HepG2 (cell line): ENCODE measurements around the gene PHACTR1. TPM values are rescaled to one million over a fixed set of nuclear protein-coding genes. Genes with fewer than 3 reads are reported as not detected.
"Not testable (repeated sequence)": the region's sequence is repeated elsewhere in the genome, so short reads cannot be mapped to it uniquely, and the experiment has no call there.

ENCODE experiments used
- ATAC-seq: fragments of 200-7000 bp; cut with Tn5 transposase; 3 replicates; pipeline ENCODE4 v1.9.1; 2020; ENCODE audit warnings: mild to moderate bottlenecking, moderate library complexity
- BruUV-seq: library from RNA; stranded (reverse); fragments of 400-500 nt; replicated peaks from 2 replicates; lab custom pipeline; 2021; lab: Mats Ljungman, UMichigan
- CTCF ChIA-PET: fragments of 300-600 bp; formaldehyde crosslinking; extraction: SDS; loops from one replicate; lab custom pipeline; 2021; ENCODE audit warnings: low total read pairs, inconsistent platforms, low intra/inter-chr PET ratio; lab: Yijun Ruan, JAX
- POLR2A ChIA-PET: fragments of 350-600 bp; sonication (Branson Sonifier 250); formaldehyde crosslinking; loops from one replicate; lab custom pipeline; 2020; ENCODE audit warnings: antibody characterized with exemption, inconsistent platforms; lab: Yijun Ruan, JAX
- DNase-seq: peaks from one replicate; pipeline ENCODE4 v3.0.0-alpha.2; 2015; ENCODE audit warnings: low spot score
- FAIRE-seq: peaks from 3 replicates; lab custom pipeline; 2011; peaks lifted over from hg19 to GRCh38; lab: Jason Lieb, UNC
- H2AFZ ChIP-seq: one replicate; pipeline ENCODE4 v1.6.1; 2011; ENCODE audit warnings: low read length, inconsistent platforms
- H3K27ac ChIP-seq: fragments of 300-600 bp; 3 replicates; pipeline ENCODE4 v1.8.0; 2011; ENCODE audit warnings: mixed run types, mild to moderate bottlenecking, mixed read lengths, low read length, inconsistent platforms; ENCODE audit not compliant: insufficient read depth; ENCODE audit errors: extremely low read length
- H3K27me3 ChIP-seq, 2 experiments: fragments of 200-600 bp in 1 of 2; 2 replicates in 1 of 2; 3 replicates in 1 of 2; pipeline versions ENCODE4 v1.6.0 to v1.8.0; 2011; ENCODE audit warnings: low read length in 2 of 2, mild to moderate bottlenecking in 2 of 2, moderate library complexity in 2 of 2, inconsistent platforms in 1 of 2; ENCODE audit not compliant: insufficient read depth in 2 of 2, control insufficient read depth in 1 of 2
- H3K36me3 ChIP-seq, 2 experiments: fragments of 200-600 bp in 1 of 2; replicated peaks in 1 of 2; 2 replicates in 1 of 2; 3 replicates in 1 of 2; pipeline versions ENCODE4 v1.5.1 to v1.8.0; 2011; ENCODE audit warnings: low read length in 2 of 2, inconsistent platforms in 1 of 2; ENCODE audit not compliant: insufficient read depth in 2 of 2, control insufficient read depth in 1 of 2
- H3K4me1 ChIP-seq: 2 replicates; pipeline ENCODE4 v1.5.1; 2012; ENCODE audit warnings: low read length, inconsistent platforms; ENCODE audit not compliant: insufficient read depth
- H3K4me2 ChIP-seq: 2 replicates; pipeline ENCODE4 v1.6.0; 2011; ENCODE audit warnings: low read depth, low read length, inconsistent platforms
- H3K4me3 ChIP-seq, 3 experiments: fragments of 200-600 bp in 1 of 3; sonication (generic), shearing (Covaris generic) in 1 of 3; replicated peaks in 1 of 3; 2 replicates each; pipeline ENCODE4 v1.5.1; 2011 to 2016; ENCODE audit warnings: low read length in 3 of 3, inconsistent platforms in 2 of 3, low read depth in 2 of 3, mild to moderate bottlenecking in 2 of 3, control low read depth in 1 of 3, mixed read lengths in 1 of 3; ENCODE audit not compliant: insufficient read depth in 1 of 3
- H3K79me2 ChIP-seq: one replicate; pipeline ENCODE4 v1.6.1; 2011; ENCODE audit warnings: low read length, inconsistent platforms; ENCODE audit not compliant: insufficient read depth
- H3K9ac ChIP-seq: 2 replicates; pipeline ENCODE4 v1.6.0; 2011; ENCODE audit warnings: mild to moderate bottlenecking, low read depth, low read length, inconsistent platforms; ENCODE audit not compliant: insufficient read depth
- H3K9me3 ChIP-seq: 2 replicates; pipeline ENCODE4 v1.5.1; 2012; ENCODE audit warnings: mild to moderate bottlenecking, low read length
- H4K20me1 ChIP-seq: 2 replicates; pipeline ENCODE4 v1.6.0; 2011; ENCODE audit warnings: inconsistent platforms, mild to moderate bottlenecking, low read length, moderate library complexity; ENCODE audit not compliant: insufficient read depth
- ATRX ChIP-seq: sonication (generic); formaldehyde crosslinking; IDR thresholded peaks from 2 replicates; pipeline ENCODE4 v1.4.0; 2020; ENCODE audit warnings: missing genetic modification reagents, borderline replicate concordance
- E2F5 ChIP-seq: sonication (generic); formaldehyde crosslinking; conservative IDR thresholded peaks from 2 replicates; pipeline ENCODE4 v1.4.0; 2020; ENCODE audit warnings: missing genetic modification reagents
- MAFK ChIP-seq, 2 experiments: IDR thresholded peaks in 1 of 2; conservative IDR thresholded peaks in 1 of 2; 2 replicates each; pipeline ENCODE4 v1.6.1; 2011; ENCODE audit warnings: improper control_type of control experiment in 2 of 2, low read length in 2 of 2
- NFE2 ChIP-seq: sonication (generic); formaldehyde crosslinking; IDR thresholded peaks from 2 replicates; pipeline ENCODE4 v1.4.0; 2020; ENCODE audit warnings: missing genetic modification reagents
- ZNF570 ChIP-seq: sonication (generic); formaldehyde crosslinking; IDR thresholded peaks from 2 replicates; pipeline ENCODE4 v1.4.0; 2020; ENCODE audit warnings: mild to moderate bottlenecking, missing genetic modification reagents, borderline replicate concordance
- WGBS: methylation state at CpG from one replicate; pipeline ENCODE4 v1.1.6; 2017; ENCODE audit warnings: low lambda C conversion rate; 5-methylcytosine and 5-hydroxymethylcytosine counted together
- in situ Hi-C: cut with HindIII; loops from 2 replicates; pipeline ENCODE4 v1.10.0; 2017; ENCODE audit warnings: low pct_unique_long_range_greater_than_20kb; ENCODE audit not compliant: extremely low pct_ligation_motif_present
- intact Hi-C: fragments of 100-400 bp; cut with micrococcal nuclease; formaldehyde crosslinking; loops from one replicate; pipeline ENCODE4 v1.10.0; 2022; ENCODE audit not compliant: unreplicated experiment
- polyA plus RNA-seq, 8 experiments: library from polyadenylated mRNA; depleted of rRNA in 3 of 8; stranded (reverse) in 7 of 8; unstranded in 1 of 8; fragments of >200 nt; fragmentation: Illumina TruSeq in 4 of 8; extraction: Trizol in 4 of 8; gene quantifications; 2 replicates each; pipeline versions ENCODE4 v1.2.1 to v1.2.3, GENCODE V29; 2011 to 2016; ENCODE audit warnings: low read depth in 4 of 8, missing spikeins in 1 of 8, mixed read lengths in 1 of 8; ENCODE audit not compliant: insufficient read depth in 1 of 8
- total RNA-seq, 5 experiments: library from RNA; depleted of rRNA; stranded (reverse); fragments of >200 nt; fragmentation: Illumina TruSeq; extraction: Trizol; gene quantifications; 2 replicates each; pipeline ENCODE4 v1.2.3, GENCODE V29; 2016; ENCODE audit warnings: low read depth in 1 of 5

The PHACTR1 gene
- total and polyA plus RNA-seq, 2 of the 13 experiments (the other 11 are each of a cell fraction or from before 2014, with no cell fraction given) = 0.09 TPM; not detected in 1

GRCh38 chr6:12944001-12944400, 227.4 kb downstream of the PHACTR1 start (continued):
- no peak for TF ChIP-seq E2F5 (CRISPR knock-in tag)
- TF ChIP-seq ZNF570 (CRISPR knock-in tag) = no peak

GRCh38 chr6:12944528-12944927, 228.0 kb downstream of the PHACTR1 start:
- FAIRE-seq, H3K36me3 ChIP-seq, H3K9me3 ChIP-seq, H3K4me2 ChIP-seq, H3K27ac ChIP-seq, ATAC-seq, H4K20me1 ChIP-seq, H3K4me1 ChIP-seq, in situ Hi-C loops, CTCF ChIA-PET, H3K27me3 ChIP-seq, H2AFZ ChIP-seq, intact Hi-C loops, H3K79me2 ChIP-seq, DNase-seq, H3K4me3 ChIP-seq, BruUV-seq, POLR2A ChIA-PET, H3K9ac ChIP-seq: not testable (repeated sequence)
- WGBS = 60% methylated on average over 16 of the region's 16 CpGs

GRCh38 chr6:12947151-12947871, 230.7 kb downstream of the PHACTR1 start:
- no peak for FAIRE-seq
- TF ChIP-seq NFE2 (CRISPR knock-in tag) = no peak
- peak; percentile 12 to 43; a peak in 2 of 4 replicates for TF ChIP-seq MAFK (conservative IDR thresholded peaks at IDR 0.05 in 1 of 2, IDR thresholded peaks at IDR 0.05 in 1 of 2; ENCODE audit: low read length in 2 of 2)
- TF ChIP-seq ATRX (CRISPR knock-in tag) = no peak
- no peak for DNase-seq
- Histone ChIP-seq H4K20me1 (no peaks in the 10 kb centered on the region), H3K4me2 (no peak overlapping the region), H3K27me3 (0 out of 5 replicates have a peak, but pooled peaks cover 0 to 1% of the 10 kb centered on the region in 2 experiments), H3K36me3 (no peaks in the 10 kb centered on the region), H3K4me1 (no peaks in the 10 kb centered on the region), H2AFZ (no peak overlapping the region), H3K9me3 (no peaks in the 10 kb centered on the region), H3K9ac (no peak overlapping the region), H3K4me3 (no peak overlapping the region), H3K79me2 (no peaks in the 10 kb centered on the region), H3K27ac (no peak overlapping the region)
- intact Hi-C loops = no loop called here
- under 1% methylated on average over 4 of the region's 4 CpGs for WGBS
- ChIA-PET CTCF (no interaction called here), POLR2A (no interaction called here)
- in situ Hi-C loops = no loop called here
- BruUV-seq = no TSS peak
- ATAC-seq = no peak
